K562 (cell line): ENCODE measurements around the gene CSNK1G1. TPM values are rescaled to one million over a fixed set of nuclear protein-coding genes. Genes with fewer than 3 reads are reported as not detected.

Source experiments
- ATAC-seq: fragments of 200-7000 bp; cut with Tn5 transposase; 3 replicates; pipeline ENCODE4 v1.9.1; 2020; ENCODE audit warnings: moderate library complexity
- BruUV-seq: library from RNA; stranded (reverse); fragments of 400-500 nt; replicated peaks from 2 replicates; lab custom pipeline; 2021; lab: Mats Ljungman, UMichigan
- CTCF ChIA-PET: fragments of 300-600 bp; formaldehyde crosslinking; extraction: SDS; loops from one replicate; lab custom pipeline; 2021; ENCODE audit warnings: low intra/inter-chr PET ratio; lab: Yijun Ruan, JAX
- POLR2A ChIA-PET: fragments of 300-600, 350-650 bp; sonication (Branson Sonifier 250); formaldehyde crosslinking; extraction: SDS; loops from one replicate; lab custom pipeline; 2021; ENCODE audit warnings: antibody characterized with exemption, inconsistent platforms; lab: Yijun Ruan, JAX
- DNase-seq, 4 experiments: peaks; one replicate each; pipeline versions ENCODE4 v3.0.0 to v3.0.0-alpha.2; 2011 to 2018; ENCODE audit warnings: low spot score in 3 of 4, mixed read lengths in 3 of 4; ENCODE audit errors: extremely low read depth in 1 of 4
- FAIRE-seq: peaks from 2 replicates; lab custom pipeline; 2011; peaks lifted over from hg19 to GRCh38; lab: Jason Lieb, UNC
- H2AFZ ChIP-seq: 2 replicates; pipeline ENCODE4 v1.6.0; 2011; ENCODE audit warnings: low read depth, low read length, control low read depth, inconsistent platforms
- H3K27ac ChIP-seq: fragments of 200-600 bp; 3 replicates; pipeline ENCODE4 v1.8.0; 2011; ENCODE audit warnings: low read depth, mild to moderate bottlenecking, control low read depth, inconsistent platforms, low read length, moderate library complexity, mixed read lengths; ENCODE audit errors: extremely low read depth
- H3K27me3 ChIP-seq, 2 experiments: fragments of 300-600 bp in 1 of 2; 2 replicates in 1 of 2; 3 replicates in 1 of 2; pipeline versions ENCODE4 v1.6.0 to v1.8.0; 2011; ENCODE audit warnings: inconsistent platforms in 2 of 2, low read length in 2 of 2, mild to moderate bottlenecking in 1 of 2, mixed read lengths in 1 of 2, moderate library complexity in 1 of 2; ENCODE audit not compliant: control insufficient read depth in 2 of 2, insufficient read depth in 2 of 2
- H3K36me3 ChIP-seq: fragments of 300-600 bp; 3 replicates; pipeline ENCODE4 v1.8.0; 2011; ENCODE audit warnings: mild to moderate bottlenecking, low read length, inconsistent platforms; ENCODE audit not compliant: control insufficient read depth, insufficient read depth
- H3K4me1 ChIP-seq, 2 experiments: fragments of 200-600 bp in 1 of 2; replicated peaks in 1 of 2; 2 replicates in 1 of 2; 3 replicates in 1 of 2; pipeline versions ENCODE4 v1.5.1 to v1.8.0; 2011; ENCODE audit warnings: inconsistent platforms in 2 of 2, low read length in 2 of 2, mild to moderate bottlenecking in 1 of 2, mixed read lengths in 1 of 2, moderate library complexity in 1 of 2; ENCODE audit not compliant: control insufficient read depth in 2 of 2, insufficient read depth in 2 of 2
- H3K4me2 ChIP-seq: 2 replicates; pipeline ENCODE4 v1.6.1; 2011; ENCODE audit warnings: low read length, control low read depth, inconsistent platforms, mixed read lengths; ENCODE audit not compliant: insufficient read depth
- H3K4me3 ChIP-seq: fragments of 200-600 bp; sonication (generic), shearing (Covaris generic); 2 replicates; pipeline ENCODE4 v1.5.1; 2016; ENCODE audit warnings: control low read depth, inconsistent platforms
- H3K79me2 ChIP-seq: fragments of 200-600 bp; 3 replicates; pipeline ENCODE4 v1.8.0; 2011; ENCODE audit warnings: low read length, inconsistent platforms; ENCODE audit not compliant: control insufficient read depth, insufficient read depth
- H3K9ac ChIP-seq, 2 experiments: 2 replicates each; pipeline versions ENCODE4 v1.6.0 to v1.6.1; 2011; ENCODE audit warnings: low read depth in 2 of 2, low read length in 2 of 2, control low read depth in 1 of 2, inconsistent platforms in 1 of 2, mild to moderate bottlenecking in 1 of 2, mixed read lengths in 1 of 2; ENCODE audit not compliant: insufficient read depth in 1 of 2
- H3K9me1 ChIP-seq: one replicate; pipeline ENCODE4 v1.6.0; 2011; ENCODE audit warnings: inconsistent platforms, mild to moderate bottlenecking, low read length, moderate library complexity; ENCODE audit not compliant: control insufficient read depth, insufficient read depth
- H3K9me3 ChIP-seq: replicated peaks from 2 replicates; pipeline ENCODE4 v1.5.1; 2011; ENCODE audit warnings: low read depth, low read length, inconsistent platforms; ENCODE audit not compliant: control insufficient read depth, insufficient read depth
- H4K20me1 ChIP-seq: replicated peaks from 2 replicates; pipeline ENCODE4 v1.6.1; 2011; ENCODE audit warnings: low read length, inconsistent platforms, mixed read lengths; ENCODE audit not compliant: control insufficient read depth, insufficient read depth
- CHD7 ChIP-seq: fragments of 200-600 bp; sonication (generic); IDR thresholded peaks from one replicate; pipeline ENCODE4 v1.6.1; 2012; ENCODE audit warnings: mild to moderate bottlenecking, low read depth, low read length, inconsistent platforms
- EP300 ChIP-seq: IDR thresholded peaks from 2 replicates; pipeline ENCODE4 v1.6.1; 2012; ENCODE audit warnings: low read length, improper control_type of control experiment
- LEF1 ChIP-seq: fragments of 450-650 bp; IDR thresholded peaks from 2 replicates; pipeline ENCODE4 v1.6.1; 2016; ENCODE audit warnings: mild to moderate bottlenecking
- TCF3 ChIP-seq: sonication (generic); formaldehyde crosslinking; IDR thresholded peaks from 2 replicates; pipeline ENCODE4 v1.4.0; 2020; ENCODE audit warnings: mild to moderate bottlenecking, missing genetic modification reagents
- ZNF384 ChIP-seq: IDR thresholded peaks from 2 replicates; pipeline ENCODE4 v1.6.1; 2012; ENCODE audit warnings: low read depth, low read length, improper control_type of control experiment
- ZNF609 ChIP-seq: sonication (generic); formaldehyde crosslinking; IDR thresholded peaks from 2 replicates; pipeline ENCODE4 v1.8.1; 2023; ENCODE audit warnings: missing genetic modification reagents, mild to moderate bottlenecking, borderline replicate concordance
- in situ Hi-C: fragments of 300-500 bp; cut with MboI; formaldehyde crosslinking; loops from 4 replicates; pipeline ENCODE4 v1.15.0; 2018; ENCODE audit warnings: inconsistent platforms, mixed read lengths
- intact Hi-C: fragments of 100-400 bp; cut with micrococcal nuclease; formaldehyde crosslinking; loops from 2 replicates; pipeline ENCODE4 v1.14.2; 2022
- polyA plus RNA-seq, 8 experiments: library from polyadenylated mRNA; depleted of rRNA in 4 of 8; stranded (reverse) in 5 of 8; unstranded in 3 of 8; fragments of >200 nt; fragmentation: Nextera tagmentation in 2 of 8; fragmentation: Illumina TruSeq in 1 of 8; extraction: Ambion mirVana in 2 of 8; extraction: Trizol in 1 of 8; gene quantifications; 2 replicates each; pipeline versions ENCODE4 v1.2.1 to v1.2.3, GENCODE V29; 2011 to 2014; ENCODE audit warnings: inconsistent platforms in 1 of 8, missing spikeins in 1 of 8
- total RNA-seq, 7 experiments: library from RNA; depleted of rRNA in 6 of 7; stranded (reverse); fragments of >200 nt in 6 of 7; fragmentation: Illumina TruSeq in 2 of 7; extraction: Trizol in 2 of 7; gene quantifications; 2 replicates each; pipeline versions ENCODE4 v1.2.1 to v1.2.3, GENCODE V29; 2011 to 2021; ENCODE audit warnings: low replicate concordance in 1 of 7

The CSNK1G1 gene
- total and polyA plus RNA-seq, 9 of the 15 experiments (the other 6 are each of a cell fraction or from before 2014, with no cell fraction given): 4.5 to 18.5 (median 9.5) TPM

GRCh38 chr15:64205202-64205601, 150.8 kb downstream of the CSNK1G1 start:
- Histone ChIP-seq H3K4me3 (no peak overlapping the region), H3K27ac (peak overlapping the region; percentile 83), H3K36me3 (peaks cover 33% of the 10 kb centered on the region), H3K27me3 (no peaks in the 10 kb centered on the region), H3K4me2 (peak overlapping the region; percentile 48; the same call in 1 of the 2 replicates), H3K79me2 (no peaks in the 10 kb centered on the region), H2AFZ (peak overlapping the region; percentile 64), H3K9me3 (no peaks in the 10 kb centered on the region), H4K20me1 (no peaks in the 10 kb centered on the region), H3K4me1 (peaks cover 3 to 16% of the 10 kb centered on the region in 2 experiments; a peak in 2 of 5 replicates), H3K9ac (peak overlapping the region in 1 of 2 experiments; percentile 63; a peak in 2 of 4 replicates), H3K9me1 (no peaks in the 10 kb centered on the region)
- in situ Hi-C loops: loop anchor here (10.0 to 25.0 kb wide), 2 partner anchors 150 to 457 kb away; partner anchors contain the start of gene CSNK1G1
- CTCF ChIA-PET: no interaction called here
- DNase-seq (peak; percentile 49 to 60 (median 56)), FAIRE-seq (peak; percentile 67), ATAC-seq (peak; percentile 83)
- POLR2A ChIA-PET: interaction anchor here (0.6 to 3.2 kb wide), 11 partner anchors 8 to 519 kb away, joined by 3 to 24 read pairs (median 3); no protein-coding TSS in a partner anchor
- intact Hi-C loops: loop anchor here (5.0 to 10.0 kb wide), 3 partner anchors 43 to 520 kb away; partner anchors contain the start of gene PPIB
- BruUV-seq: no TSS peak
- TF ChIP-seq CHD7: no peak
- TF ChIP-seq EP300: peak; percentile 67; the same call in 1 of the 2 replicates
- peak; percentile 59 for TF ChIP-seq ZNF384
- no peak for TF ChIP-seq ZNF609 (CRISPR knock-in tag)
- peak; percentile 78 for TF ChIP-seq TCF3 (CRISPR knock-in tag)
- TF ChIP-seq LEF1: peak; percentile 55; the same call in 1 of the 2 replicates
